Measurements from ENCODE around the gene SERPINI1. TPM values are rescaled to one million over a fixed set of nuclear protein-coding genes. Genes with fewer than 3 reads are reported as not detected.

The SERPINI1 gene
- total RNA-seq, 1 experiment from 2014 or later = 4.4 TPM

- POLR2A ChIA-PET = no interaction called here
Measured at GRCh38 chr3:167734498-167735232, 856 bp upstream of the SERPINI1 start, which contains the start of gene PDCD10. Gene PDCD10, minus strand, starts transcription at chr3:167734892. Its CDS starts 14,735 bp downstream, at chr3:167720157.

GRCh38 chr3:167736264-167736787, 805 bp downstream of the SERPINI1 start:
- POLR2A ChIA-PET = no interaction called here
- Mint-ChIP-seq H3K4me1 (ENCODE audit: low read depth, unreplicated experiment) (peaks cover 20% of the 10 kb centered on the region), H3K36me3 (ENCODE audit: insufficient read depth, unreplicated experiment) (no peaks in the 10 kb centered on the region), H3K4me3 (ENCODE audit: unreplicated experiment) (no peak overlapping the region), H3K9me3 (ENCODE audit: unreplicated experiment) (no peaks in the 10 kb centered on the region), H3K27ac (ENCODE audit: unreplicated experiment) (no peak overlapping the region), H3K27me3 (ENCODE audit: insufficient read depth, unreplicated experiment) (no peaks in the 10 kb centered on the region)
- Histone ChIP-seq H3K36me3 (ENCODE audit: control insufficient read depth, insufficient read depth, low read length) (no peaks in the 10 kb centered on the region), H3K9me3 (no peaks in the 10 kb centered on the region), H3K4me1 (0 out of 2 replicates have a peak, but pooled peaks cover 6% of the 10 kb centered on the region), H3K4me3 (ENCODE audit: low read depth, low read length) (peak overlapping the region; percentile 64), H3K27me3 (replicated peaks; ENCODE audit: control insufficient read depth, insufficient read depth, low read length) (no peaks in the 10 kb centered on the region)
- CTCF ChIA-PET = interaction anchor here (1.9 kb wide), 1 partner anchor 20 kb away, joined by 7 read pairs; no protein-coding TSS in a partner anchor
- DNase-seq = no peak
- intact Hi-C loops (cut with micrococcal nuclease; ENCODE audit: unreplicated experiment) = loop anchor here (5.0 kb wide), 1 partner anchor 34 kb away; no protein-coding TSS in a partner anchor
- TF ChIP-seq, protein P1, sequence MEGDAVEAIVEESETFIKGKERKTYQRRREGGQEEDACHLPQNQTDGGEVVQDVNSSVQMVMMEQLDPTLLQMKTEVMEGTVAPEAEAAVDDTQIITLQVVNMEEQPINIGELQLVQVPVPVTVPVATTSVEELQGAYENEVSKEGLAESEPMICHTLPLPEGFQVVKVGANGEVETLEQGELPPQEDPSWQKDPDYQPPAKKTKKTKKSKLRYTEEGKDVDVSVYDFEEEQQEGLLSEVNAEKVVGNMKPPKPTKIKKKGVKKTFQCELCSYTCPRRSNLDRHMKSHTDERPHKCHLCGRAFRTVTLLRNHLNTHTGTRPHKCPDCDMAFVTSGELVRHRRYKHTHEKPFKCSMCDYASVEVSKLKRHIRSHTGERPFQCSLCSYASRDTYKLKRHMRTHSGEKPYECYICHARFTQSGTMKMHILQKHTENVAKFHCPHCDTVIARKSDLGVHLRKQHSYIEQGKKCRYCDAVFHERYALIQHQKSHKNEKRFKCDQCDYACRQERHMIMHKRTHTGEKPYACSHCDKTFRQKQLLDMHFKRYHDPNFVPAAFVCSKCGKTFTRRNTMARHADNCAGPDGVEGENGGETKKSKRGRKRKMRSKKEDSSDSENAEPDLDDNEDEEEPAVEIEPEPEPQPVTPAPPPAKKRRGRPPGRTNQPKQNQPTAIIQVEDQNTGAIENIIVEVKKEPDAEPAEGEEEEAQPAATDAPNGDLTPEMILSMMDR (IDR thresholded peaks at IDR 0.05; ENCODE audit: insufficient read depth in 1 of 2, low read depth in 1 of 2, low read length in 1 of 2, severe bottlenecking in 1 of 2, unreplicated experiment in 1 of 2) = no peak
- BruUV-seq (replicated peaks) = no TSS peak

More at GRCh38 chr3:167734498-167735232, 856 bp upstream of the SERPINI1 start, which contains the start of gene PDCD10:
- TF ChIP-seq, protein P1 (IDR thresholded peaks at IDR 0.05; ENCODE audit: insufficient read depth in 1 of 2, low read depth in 1 of 2, low read length in 1 of 2, severe bottlenecking in 1 of 2, unreplicated experiment in 1 of 2) = no peak
- Mint-ChIP-seq H3K4me1 (ENCODE audit: low read depth, unreplicated experiment) (peaks cover 20% of the 10 kb centered on the region), H3K36me3 (ENCODE audit: insufficient read depth, unreplicated experiment) (no peaks in the 10 kb centered on the region), H3K27ac (ENCODE audit: unreplicated experiment) (no peak within 1 kb of the TSS), H3K4me3 (ENCODE audit: unreplicated experiment) (no peak within 1 kb of the TSS), H3K9me3 (ENCODE audit: unreplicated experiment) (no peaks in the 10 kb centered on the region), H3K27me3 (ENCODE audit: insufficient read depth, unreplicated experiment) (no peaks in the 10 kb centered on the region)
- peak within 1 kb of the TSS; percentile 84 for H3K4me3 ChIP-seq (ENCODE audit: low read depth, low read length)
- peak; percentile 97 to 98 for DNase-seq
- intact Hi-C loops (cut with micrococcal nuclease; ENCODE audit: unreplicated experiment) = loop anchor here (1.0 to 5.0 kb wide), 4 partner anchors 17 to 148 kb away; no protein-coding TSS in a partner anchor
- no peaks in the 10 kb centered on the region for H3K9me3 ChIP-seq
- H3K4me1 ChIP-seq = 0 out of 2 replicates have a peak, but pooled peaks cover 6% of the 10 kb centered on the region
- CTCF ChIA-PET = interaction anchor here (0.6 to 1.6 kb wide), 6 partner anchors 10 to 1940 kb away, joined by 3 to 7 read pairs (median 3); no protein-coding TSS in a partner anchor
- no TSS peak for BruUV-seq (replicated peaks)
- H3K27me3 ChIP-seq (replicated peaks; ENCODE audit: control insufficient read depth, insufficient read depth, low read length) = no peaks in the 10 kb centered on the region
- H3K36me3 ChIP-seq (ENCODE audit: control insufficient read depth, insufficient read depth, low read length) = no peaks in the 10 kb centered on the region

GRCh38 chr3:167736997-167737396, 1.5 kb downstream of the SERPINI1 start:
- no peaks in the 10 kb centered on the region for H3K27me3 Mint-ChIP-seq (ENCODE audit: insufficient read depth, unreplicated experiment)
- no peak for DNase-seq
- H3K27ac Mint-ChIP-seq (ENCODE audit: unreplicated experiment) = no peak overlapping the region
- TF ChIP-seq, protein P1 (IDR thresholded peaks at IDR 0.05; ENCODE audit: insufficient read depth in 1 of 2, low read depth in 1 of 2, low read length in 1 of 2, severe bottlenecking in 1 of 2, unreplicated experiment in 1 of 2) = no peak
- no peaks in the 10 kb centered on the region for H3K36me3 Mint-ChIP-seq (ENCODE audit: insufficient read depth, unreplicated experiment)
- Histone ChIP-seq H3K9me3 (no peaks in the 10 kb centered on the region), H3K27me3 (replicated peaks; ENCODE audit: control insufficient read depth, insufficient read depth, low read length) (no peaks in the 10 kb centered on the region), H3K4me3 (ENCODE audit: low read depth, low read length) (no peak overlapping the region), H3K4me1 (0 out of 2 replicates have a peak, but pooled peaks cover 6% of the 10 kb centered on the region), H3K36me3 (ENCODE audit: control insufficient read depth, insufficient read depth, low read length) (no peaks in the 10 kb centered on the region)
- no peaks in the 10 kb centered on the region for H3K9me3 Mint-ChIP-seq (ENCODE audit: unreplicated experiment)
- ChIA-PET CTCF (interaction anchor here (1.9 kb wide), 1 partner anchor 20 kb away, joined by 7 read pairs; no protein-coding TSS in a partner anchor), POLR2A (no interaction called here)
- intact Hi-C loops (cut with micrococcal nuclease; ENCODE audit: unreplicated experiment) = loop anchor here (5.0 kb wide), 1 partner anchor 35 kb away; no protein-coding TSS in a partner anchor
- no peak overlapping the region for H3K4me3 Mint-ChIP-seq (ENCODE audit: unreplicated experiment)
- H3K4me1 Mint-ChIP-seq (ENCODE audit: low read depth, unreplicated experiment) = peaks cover 14% of the 10 kb centered on the region
- BruUV-seq (replicated peaks) = no TSS peak

Measured in Caco-2 (cell line).